Measurements from ENCODE around the gene ZFYVE16. TPM values are rescaled to one million over a fixed set of nuclear protein-coding genes. Genes with fewer than 3 reads are reported as not detected.
A peak's percentile ranks its signal among the peaks of the same experiment; 100 is the strongest.

The ZFYVE16 gene
- 50.1 TPM for total RNA-seq

DNA sequence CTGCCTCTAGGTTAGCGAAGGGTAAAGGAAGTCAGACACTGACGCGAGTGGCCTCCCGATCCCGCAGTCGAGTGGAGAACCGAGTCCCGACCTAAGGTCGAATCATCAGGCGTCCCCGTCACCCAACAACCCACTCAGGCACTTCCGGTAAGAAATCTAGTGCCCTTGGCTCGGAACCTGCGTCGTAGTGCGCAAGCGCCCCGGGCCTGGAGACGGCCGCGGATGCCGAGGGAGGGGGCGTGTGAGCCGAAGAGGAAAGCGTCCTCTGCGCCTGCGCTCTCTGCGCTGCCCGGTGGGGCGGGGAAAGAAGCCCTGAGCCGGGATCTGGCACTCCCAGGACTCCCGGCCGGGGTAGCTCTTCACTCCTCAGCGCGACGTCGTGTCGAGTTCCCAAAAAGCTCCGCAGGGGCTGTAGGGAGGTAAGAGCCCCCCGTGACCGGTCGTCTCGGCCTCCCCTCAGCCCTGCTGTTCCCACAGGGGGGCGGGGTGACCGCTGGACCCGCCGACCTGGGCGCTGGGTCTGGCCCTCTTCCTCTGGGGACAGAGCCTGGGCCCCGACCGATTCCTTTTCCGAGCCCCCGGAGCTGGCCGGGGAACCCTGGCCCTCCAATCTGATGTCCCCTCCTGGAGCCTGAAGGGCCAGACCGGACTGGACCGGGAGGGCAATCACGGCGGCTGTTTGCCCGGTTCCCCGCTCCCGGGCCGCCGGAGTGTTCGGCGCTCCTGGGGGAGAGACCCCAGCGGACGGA is at the start of gene ZFYVE16:
Gene ZFYVE16 (plus strand): TSS at position 330 of the 749 bp plus-strand sequence. CDS start 26,084 bp downstream, outside the sequence.
- peaks cover 0 to 5% (median 1%) of the 10 kb centered on the region in 3 donors for H3K36me3 ChIP-seq (ENCODE audit: control insufficient read depth in 3 of 3, insufficient read depth in 3 of 3, low read length in 3 of 3)
- H3K27me3 ChIP-seq (ENCODE audit: control insufficient read depth in 3 of 3, insufficient read depth in 3 of 3, low read length in 3 of 3) = no peaks in the 10 kb centered on the region
- H3K4me3 ChIP-seq (ENCODE audit: low read length in 3 of 3) = peak within 1 kb of the TSS; percentile 87 to 94 (median 91)
- no peaks in the 10 kb centered on the region for H3K9me3 ChIP-seq (ENCODE audit: control insufficient read depth in 3 of 3, low read length in 3 of 3)
- peak within 1 kb of the TSS; percentile 96 to 97 (median 97) for H3K9ac ChIP-seq (ENCODE audit: low read depth in 1 of 3, low read length in 3 of 3)
- peaks cover 16 to 18% (median 17%) of the 10 kb centered on the region in 3 donors for H3K4me1 ChIP-seq (ENCODE audit: control insufficient read depth in 3 of 3, insufficient read depth in 3 of 3, low read length in 3 of 3)
- H3K27ac ChIP-seq (ENCODE audit: low read depth, low read length) = peak within 1 kb of the TSS; percentile 96

DNA sequence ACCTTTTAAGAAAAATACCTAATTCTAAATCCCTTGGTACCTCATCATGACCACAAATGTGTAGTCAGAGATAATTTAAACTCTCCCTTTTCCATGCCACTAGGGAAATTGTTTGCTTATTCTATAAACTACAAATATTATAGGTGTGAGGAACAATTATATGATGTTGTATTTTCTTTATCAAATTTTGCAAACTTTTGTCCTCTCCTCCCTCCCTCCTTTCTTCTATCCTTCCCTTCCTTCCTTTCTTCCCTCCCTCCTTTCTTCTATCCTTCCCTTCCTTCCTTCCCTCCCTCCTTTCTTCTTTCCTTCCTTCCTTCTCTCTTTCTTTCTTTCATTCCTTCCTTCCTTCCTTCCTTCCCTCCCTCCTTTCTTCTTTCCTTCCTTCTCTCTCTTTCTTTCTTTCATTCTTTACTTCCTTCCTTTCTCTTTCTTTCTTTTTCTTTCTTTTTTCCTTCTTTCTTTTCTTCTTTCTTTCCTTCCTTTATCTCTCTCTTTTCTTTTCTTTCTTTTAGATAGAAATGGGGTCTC is 46.9 kb upstream of the ZFYVE16 start:
- H3K9me3 ChIP-seq (ENCODE audit: control insufficient read depth in 3 of 3, low read length in 3 of 3) = no peaks in the 10 kb centered on the region
- no peaks in the 10 kb centered on the region for H3K27me3 ChIP-seq (ENCODE audit: control insufficient read depth in 3 of 3, insufficient read depth in 3 of 3, low read length in 3 of 3)
- no peaks in the 10 kb centered on the region for H3K36me3 ChIP-seq (ENCODE audit: control insufficient read depth in 3 of 3, insufficient read depth in 3 of 3, low read length in 3 of 3)
- H3K27ac ChIP-seq (ENCODE audit: low read depth, low read length) = no peak overlapping the region
- no peak overlapping the region for H3K4me3 ChIP-seq (ENCODE audit: low read length in 3 of 3)
- H3K9ac ChIP-seq (ENCODE audit: low read depth in 1 of 3, low read length in 3 of 3) = no peak overlapping the region
- H3K4me1 ChIP-seq (ENCODE audit: control insufficient read depth in 3 of 3, insufficient read depth in 3 of 3, low read length in 3 of 3) = no peaks in the 10 kb centered on the region

GRCh38 chr5:80364892-80365291 is 43.0 kb upstream of the ZFYVE16 start:
- Histone ChIP-seq H3K4me3 (ENCODE audit: low read length in 3 of 3) (no peak overlapping the region), H3K4me1 (ENCODE audit: control insufficient read depth in 3 of 3, insufficient read depth in 3 of 3, low read length in 3 of 3) (no peaks in the 10 kb centered on the region), H3K27ac (ENCODE audit: low read depth, low read length) (no peak overlapping the region), H3K9ac (ENCODE audit: low read depth in 1 of 3, low read length in 3 of 3) (no peak overlapping the region), H3K36me3 (ENCODE audit: control insufficient read depth in 3 of 3, insufficient read depth in 3 of 3, low read length in 3 of 3) (no peaks in the 10 kb centered on the region), H3K9me3 (ENCODE audit: control insufficient read depth in 3 of 3, low read length in 3 of 3) (no peaks in the 10 kb centered on the region), H3K27me3 (ENCODE audit: control insufficient read depth in 3 of 3, insufficient read depth in 3 of 3, low read length in 3 of 3) (no peaks in the 10 kb centered on the region)

- Histone ChIP-seq H3K27ac (ENCODE audit: low read depth, low read length) (no peak overlapping the region), H3K4me1 (ENCODE audit: control insufficient read depth in 3 of 3, insufficient read depth in 3 of 3, low read length in 3 of 3) (no peaks in the 10 kb centered on the region), H3K4me3 (ENCODE audit: low read length in 3 of 3) (no peak overlapping the region), H3K27me3 (ENCODE audit: control insufficient read depth in 3 of 3, insufficient read depth in 3 of 3, low read length in 3 of 3) (no peaks in the 10 kb centered on the region), H3K9me3 (ENCODE audit: control insufficient read depth in 3 of 3, low read length in 3 of 3) (no peaks in the 10 kb centered on the region), H3K36me3 (ENCODE audit: control insufficient read depth in 3 of 3, insufficient read depth in 3 of 3, low read length in 3 of 3) (no peaks in the 10 kb centered on the region), H3K9ac (ENCODE audit: low read depth in 1 of 3, low read length in 3 of 3) (no peak overlapping the region)
Measured at GRCh38 chr5:80368661-80369480, 39.0 kb upstream of the ZFYVE16 start.

DNA sequence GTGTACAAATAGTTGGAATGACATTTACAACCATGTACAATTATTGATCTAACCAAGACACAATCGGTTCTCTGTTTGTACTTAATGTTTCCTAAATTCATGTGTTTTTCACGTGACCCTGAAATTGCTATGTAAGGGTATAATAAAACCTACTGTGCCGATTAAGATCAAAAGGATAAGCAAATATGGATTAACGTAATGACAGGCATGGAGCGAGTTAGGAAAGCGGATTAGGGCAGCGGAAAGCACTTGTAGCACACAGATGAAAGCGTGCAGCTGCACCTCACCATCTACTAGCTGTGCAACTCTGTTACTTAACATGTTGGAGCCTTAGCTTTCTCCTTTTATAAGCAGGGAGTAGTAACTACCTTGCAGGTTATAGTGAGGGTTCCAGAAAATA is 38.3 kb upstream of the ZFYVE16 start:
- H3K9me3 ChIP-seq (ENCODE audit: control insufficient read depth in 3 of 3, low read length in 3 of 3) = no peaks in the 10 kb centered on the region
- no peak overlapping the region for H3K4me3 ChIP-seq (ENCODE audit: low read length in 3 of 3)
- H3K36me3 ChIP-seq (ENCODE audit: control insufficient read depth in 3 of 3, insufficient read depth in 3 of 3, low read length in 3 of 3) = no peaks in the 10 kb centered on the region
- H3K27ac ChIP-seq (ENCODE audit: low read depth, low read length) = no peak overlapping the region
- no peak overlapping the region for H3K9ac ChIP-seq (ENCODE audit: low read depth in 1 of 3, low read length in 3 of 3)
- H3K27me3 ChIP-seq (ENCODE audit: control insufficient read depth in 3 of 3, insufficient read depth in 3 of 3, low read length in 3 of 3) = no peaks in the 10 kb centered on the region
- H3K4me1 ChIP-seq (ENCODE audit: control insufficient read depth in 3 of 3, insufficient read depth in 3 of 3, low read length in 3 of 3) = no peaks in the 10 kb centered on the region

GRCh38 chr5:80370390-80370789 is 37.5 kb upstream of the ZFYVE16 start:
- Histone ChIP-seq H3K36me3 (ENCODE audit: control insufficient read depth in 3 of 3, insufficient read depth in 3 of 3, low read length in 3 of 3) (no peaks in the 10 kb centered on the region), H3K27me3 (ENCODE audit: control insufficient read depth in 3 of 3, insufficient read depth in 3 of 3, low read length in 3 of 3) (no peaks in the 10 kb centered on the region), H3K27ac (ENCODE audit: low read depth, low read length) (no peak overlapping the region)

GRCh38 chr5:80372780-80373179 is 35.1 kb upstream of the ZFYVE16 start:
- H3K27me3 ChIP-seq (ENCODE audit: control insufficient read depth in 3 of 3, insufficient read depth in 3 of 3, low read length in 3 of 3) = no peaks in the 10 kb centered on the region

More at GRCh38 chr5:80370390-80370789, 37.5 kb upstream of the ZFYVE16 start:
- Histone ChIP-seq H3K9me3 (ENCODE audit: control insufficient read depth in 3 of 3, low read length in 3 of 3) (no peaks in the 10 kb centered on the region), H3K4me1 (ENCODE audit: control insufficient read depth in 3 of 3, insufficient read depth in 3 of 3, low read length in 3 of 3) (no peaks in the 10 kb centered on the region), H3K4me3 (ENCODE audit: low read length in 3 of 3) (no peak overlapping the region), H3K9ac (ENCODE audit: low read depth in 1 of 3, low read length in 3 of 3) (no peak overlapping the region)

GRCh38 chr5:80374188-80374587 is 33.7 kb upstream of the ZFYVE16 start:
- Histone ChIP-seq H3K27ac (ENCODE audit: low read depth, low read length) (no peak overlapping the region), H3K36me3 (ENCODE audit: control insufficient read depth in 3 of 3, insufficient read depth in 3 of 3, low read length in 3 of 3) (no peaks in the 10 kb centered on the region), H3K9me3 (ENCODE audit: control insufficient read depth in 3 of 3, low read length in 3 of 3) (no peaks in the 10 kb centered on the region), H3K27me3 (ENCODE audit: control insufficient read depth in 3 of 3, insufficient read depth in 3 of 3, low read length in 3 of 3) (no peaks in the 10 kb centered on the region), H3K9ac (ENCODE audit: low read depth in 1 of 3, low read length in 3 of 3) (no peak overlapping the region), H3K4me1 (ENCODE audit: control insufficient read depth in 3 of 3, insufficient read depth in 3 of 3, low read length in 3 of 3) (no peaks in the 10 kb centered on the region), H3K4me3 (ENCODE audit: low read length in 3 of 3) (no peak overlapping the region)

More at GRCh38 chr5:80372780-80373179, 35.1 kb upstream of the ZFYVE16 start:
- Histone ChIP-seq H3K4me1 (ENCODE audit: control insufficient read depth in 3 of 3, insufficient read depth in 3 of 3, low read length in 3 of 3) (no peaks in the 10 kb centered on the region), H3K4me3 (ENCODE audit: low read length in 3 of 3) (no peak overlapping the region), H3K9me3 (ENCODE audit: control insufficient read depth in 3 of 3, low read length in 3 of 3) (no peaks in the 10 kb centered on the region), H3K9ac (ENCODE audit: low read depth in 1 of 3, low read length in 3 of 3) (no peak overlapping the region), H3K36me3 (ENCODE audit: control insufficient read depth in 3 of 3, insufficient read depth in 3 of 3, low read length in 3 of 3) (no peaks in the 10 kb centered on the region), H3K27ac (ENCODE audit: low read depth, low read length) (no peak overlapping the region)

- Histone ChIP-seq H3K36me3 (ENCODE audit: control insufficient read depth in 3 of 3, insufficient read depth in 3 of 3, low read length in 3 of 3) (no peaks in the 10 kb centered on the region), H3K4me1 (ENCODE audit: control insufficient read depth in 3 of 3, insufficient read depth in 3 of 3, low read length in 3 of 3) (no peaks in the 10 kb centered on the region)
Measured at GRCh38 chr5:80376557-80376956, 31.3 kb upstream of the ZFYVE16 start.

GRCh38 chr5:80382488-80382887 is 25.4 kb upstream of the ZFYVE16 start:
- Histone ChIP-seq H3K4me3 (ENCODE audit: low read length in 3 of 3) (no peak overlapping the region), H3K36me3 (ENCODE audit: control insufficient read depth in 3 of 3, insufficient read depth in 3 of 3, low read length in 3 of 3) (no peaks in the 10 kb centered on the region), H3K27me3 (ENCODE audit: control insufficient read depth in 3 of 3, insufficient read depth in 3 of 3, low read length in 3 of 3) (no peaks in the 10 kb centered on the region), H3K9me3 (ENCODE audit: control insufficient read depth in 3 of 3, low read length in 3 of 3) (no peaks in the 10 kb centered on the region), H3K4me1 (ENCODE audit: control insufficient read depth in 3 of 3, insufficient read depth in 3 of 3, low read length in 3 of 3) (no peaks in the 10 kb centered on the region), H3K27ac (ENCODE audit: low read depth, low read length) (no peak overlapping the region), H3K9ac (ENCODE audit: low read depth in 1 of 3, low read length in 3 of 3) (no peak overlapping the region)

More at GRCh38 chr5:80376557-80376956, 31.3 kb upstream of the ZFYVE16 start:
- Histone ChIP-seq H3K27me3 (ENCODE audit: control insufficient read depth in 3 of 3, insufficient read depth in 3 of 3, low read length in 3 of 3) (no peaks in the 10 kb centered on the region), H3K27ac (ENCODE audit: low read depth, low read length) (no peak overlapping the region), H3K4me3 (ENCODE audit: low read length in 3 of 3) (no peak overlapping the region), H3K9me3 (ENCODE audit: control insufficient read depth in 3 of 3, low read length in 3 of 3) (no peaks in the 10 kb centered on the region), H3K9ac (ENCODE audit: low read depth in 1 of 3, low read length in 3 of 3) (no peak overlapping the region)

Measured in skeletal muscle tissue (tissue), 4 donors.